ENCODE data around the gene AK8.

The AK8 gene

DNA sequence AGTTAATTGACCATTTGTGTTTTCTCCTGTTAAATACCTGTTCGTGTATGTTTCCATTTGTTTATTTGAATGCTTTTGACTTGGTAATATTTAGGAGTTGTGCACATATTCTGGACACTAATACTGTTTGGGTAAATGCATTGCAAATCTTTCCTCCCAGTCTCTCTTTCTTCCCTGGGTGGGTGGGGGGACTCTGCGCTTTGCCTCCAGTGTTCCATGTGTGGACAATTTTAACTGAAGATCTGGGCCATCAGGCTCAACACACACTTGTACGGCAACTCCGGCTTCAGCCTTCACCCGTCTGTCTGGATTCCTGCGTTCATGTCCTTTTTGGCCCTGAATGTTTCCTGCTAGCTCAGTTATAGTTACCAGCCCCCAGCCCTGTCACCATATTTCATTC lies 167.8 kb downstream of the AK8 start:
- DNase-seq = no peak

DNA sequence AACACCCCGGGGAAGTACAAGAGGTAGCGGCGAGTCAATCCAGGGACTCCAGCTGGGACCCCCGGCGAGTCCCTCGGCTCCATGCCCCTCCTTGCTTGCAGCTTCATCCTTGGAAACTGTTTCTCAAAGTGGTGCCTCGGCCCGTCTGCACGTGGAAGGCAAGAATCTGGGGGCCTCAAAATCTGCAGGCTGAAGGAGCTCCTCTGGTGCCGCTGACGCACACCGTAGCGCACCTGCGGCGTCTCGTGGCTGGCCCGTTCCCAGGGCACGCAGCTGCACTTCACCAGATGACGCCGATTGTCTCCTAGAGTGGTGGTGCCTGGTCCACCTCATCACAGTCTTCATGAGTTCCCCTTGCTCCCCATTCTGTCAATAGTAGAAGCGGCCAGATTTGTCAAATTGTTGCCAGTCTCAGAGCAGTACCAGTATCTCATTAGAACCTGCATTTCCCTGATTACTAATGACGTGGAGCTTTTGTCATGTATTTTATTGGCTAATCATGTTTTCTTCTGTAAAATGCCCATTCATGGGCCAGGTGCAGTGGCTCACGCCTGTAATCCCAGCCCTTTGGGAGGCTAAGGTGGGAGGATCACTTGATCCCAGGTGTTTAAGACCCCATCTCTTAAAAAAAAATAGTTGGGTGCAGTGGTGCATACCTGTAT lies 169.2 kb downstream of the AK8 start:
- DNase-seq = no peak

DNA sequence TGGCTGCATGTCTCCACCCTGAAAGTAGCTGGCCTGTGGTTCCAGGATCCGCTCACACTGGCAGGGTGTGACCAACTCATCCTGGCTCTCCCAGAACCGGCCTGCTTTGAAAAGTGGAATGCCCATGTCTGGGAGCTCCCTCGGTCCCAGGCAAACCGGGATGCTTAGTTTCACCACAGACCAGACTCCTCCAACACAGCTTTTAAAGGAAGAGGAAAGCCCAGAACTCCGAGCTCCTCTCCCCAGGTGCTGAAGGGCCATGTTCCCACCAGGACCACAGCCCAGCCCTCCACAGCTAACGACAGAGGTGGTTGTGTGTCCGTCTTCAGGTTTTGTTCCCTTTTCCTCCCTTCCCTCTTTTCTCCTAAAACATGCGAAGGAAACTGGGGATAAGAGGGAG lies 169.8 kb downstream of the AK8 start:
- no peak for DNase-seq

DNA sequence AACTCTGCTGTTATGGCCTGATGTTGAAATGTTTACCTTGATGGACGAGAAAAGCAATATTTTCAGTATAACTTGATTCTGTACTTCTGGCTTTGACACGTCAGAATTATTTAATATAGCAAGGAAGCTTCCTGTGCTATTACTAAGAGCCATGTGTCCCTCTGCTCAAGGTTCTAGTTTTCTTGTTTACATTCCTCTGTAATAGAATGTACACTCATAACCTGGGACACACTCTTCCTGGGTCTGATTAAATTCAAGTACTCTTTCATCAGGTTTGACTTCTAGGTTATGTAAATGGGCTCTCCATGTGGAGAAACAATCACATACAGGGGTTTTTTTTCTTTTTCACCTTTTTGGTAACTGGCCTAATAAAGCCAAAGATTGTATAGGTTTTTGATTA lies 174.7 kb downstream of the AK8 start:
- no peak for DNase-seq

DNA sequence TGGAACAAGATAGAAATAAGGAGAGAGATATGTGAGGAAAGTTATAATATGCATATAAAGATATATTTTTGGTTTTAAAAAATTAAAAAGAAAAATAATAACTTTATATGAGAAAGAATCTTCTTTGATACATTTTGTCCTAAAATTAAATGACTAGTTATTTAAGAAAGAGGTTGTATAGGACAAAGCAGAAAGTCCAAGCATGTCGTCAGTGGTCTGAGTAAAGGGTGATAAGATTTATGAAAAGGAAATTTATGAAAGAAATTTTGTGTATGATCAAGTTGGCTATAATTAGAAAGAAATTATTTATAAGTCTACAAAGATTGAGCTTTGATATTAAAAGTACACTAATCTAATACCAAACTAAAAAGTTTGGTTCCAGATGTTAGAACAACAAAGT lies 175.8 kb downstream of the AK8 start:
- no peak for DNase-seq

DNA sequence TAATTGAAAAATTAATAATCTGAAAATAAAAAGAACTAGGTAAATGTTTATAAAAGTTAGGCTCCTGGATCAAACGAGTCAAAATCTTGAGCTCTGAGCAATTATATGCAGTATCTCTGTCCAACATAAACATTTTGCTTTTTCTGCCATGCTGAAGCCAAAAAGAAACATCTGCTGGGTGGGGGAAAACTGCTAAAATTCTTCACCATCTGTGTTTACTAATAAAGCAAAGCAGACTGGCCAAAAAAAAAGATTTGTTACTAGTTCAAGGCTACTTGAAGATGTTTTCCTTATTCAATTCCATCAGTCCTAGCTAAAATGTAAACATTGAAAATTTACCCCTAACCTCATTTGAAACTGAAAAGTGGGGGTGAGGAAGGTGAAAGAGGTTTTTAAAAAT lies 178.1 kb downstream of the AK8 start:
- no peak for DNase-seq

DNA sequence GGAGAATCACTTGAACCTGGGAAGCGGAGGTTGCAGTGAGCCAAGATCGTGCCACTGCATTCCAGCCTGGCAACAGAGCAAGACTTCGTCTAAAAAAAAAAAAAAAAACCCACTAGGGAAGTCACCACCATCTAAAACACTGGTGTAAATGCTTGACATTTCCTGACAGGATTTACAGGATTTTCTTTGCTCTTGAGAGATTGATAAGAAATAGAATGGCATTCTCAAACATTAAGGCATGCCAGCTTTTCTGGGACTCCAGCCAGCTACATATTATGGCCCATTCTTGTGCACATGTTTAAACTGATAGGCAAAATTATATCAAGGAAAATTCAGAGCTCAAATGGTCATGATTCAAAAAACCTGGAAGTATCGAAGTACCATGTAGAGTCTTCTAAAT lies 179.1 kb downstream of the AK8 start:
- DNase-seq = no peak

DNA sequence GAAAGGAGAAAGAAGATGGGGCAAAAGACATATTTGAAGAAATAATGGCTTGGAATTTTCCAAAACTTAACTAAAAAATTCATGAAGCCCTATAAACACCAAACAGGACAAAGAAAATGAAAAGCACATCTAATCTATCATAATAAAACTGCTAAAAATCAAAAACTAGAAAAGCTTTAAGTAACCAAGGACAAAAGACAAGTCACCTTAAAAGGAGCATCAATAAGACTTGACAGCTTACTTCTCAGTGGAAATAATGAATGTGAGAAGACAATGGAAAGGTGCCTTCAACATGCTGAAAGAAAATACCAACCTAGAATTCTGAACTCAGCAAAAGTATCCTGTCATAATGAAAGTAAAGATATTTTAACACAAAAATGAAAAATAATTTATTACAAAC lies 180.9 kb downstream of the AK8 start:
- no peak for DNase-seq

DNA sequence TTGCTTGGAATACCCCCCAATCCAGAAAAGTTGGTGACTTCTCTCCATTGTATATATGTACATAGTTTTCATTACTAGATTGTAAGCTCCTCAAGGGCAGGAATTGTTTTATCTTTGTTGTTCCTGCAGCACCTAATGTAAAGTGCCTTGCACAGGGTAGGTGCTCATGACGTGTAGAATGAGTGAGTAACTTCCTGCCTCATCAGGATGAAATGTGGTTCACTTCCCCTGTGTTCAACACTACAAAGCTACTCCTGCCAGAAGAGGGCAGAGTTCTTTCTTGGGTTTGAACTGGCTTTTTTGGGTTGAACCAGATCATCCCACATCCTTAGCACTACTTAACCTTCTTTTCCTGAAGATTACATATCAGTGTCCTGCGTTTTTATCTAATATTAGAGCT lies 183.9 kb downstream of the AK8 start:
- no peak for DNase-seq

DNA sequence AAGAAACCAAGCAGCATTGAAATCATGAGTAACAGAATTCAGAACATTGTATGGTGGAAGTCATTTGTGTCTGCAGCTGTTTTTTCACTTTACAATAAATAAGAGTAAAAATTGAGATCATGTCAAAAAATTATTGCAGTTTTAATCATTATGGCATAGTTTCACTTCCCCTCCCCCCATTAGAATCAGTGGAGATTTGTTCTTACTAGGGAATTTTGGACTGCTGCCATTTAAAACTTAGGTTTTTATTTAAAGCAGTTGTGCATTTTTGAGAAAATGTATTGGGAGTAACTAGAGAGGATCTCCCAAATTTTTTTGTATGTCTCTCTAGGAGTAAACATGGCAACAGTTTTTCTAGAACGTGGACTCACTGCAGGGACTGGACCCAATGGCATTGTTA lies 187.4 kb downstream of the AK8 start:
- DNase-seq = no peak

DNA sequence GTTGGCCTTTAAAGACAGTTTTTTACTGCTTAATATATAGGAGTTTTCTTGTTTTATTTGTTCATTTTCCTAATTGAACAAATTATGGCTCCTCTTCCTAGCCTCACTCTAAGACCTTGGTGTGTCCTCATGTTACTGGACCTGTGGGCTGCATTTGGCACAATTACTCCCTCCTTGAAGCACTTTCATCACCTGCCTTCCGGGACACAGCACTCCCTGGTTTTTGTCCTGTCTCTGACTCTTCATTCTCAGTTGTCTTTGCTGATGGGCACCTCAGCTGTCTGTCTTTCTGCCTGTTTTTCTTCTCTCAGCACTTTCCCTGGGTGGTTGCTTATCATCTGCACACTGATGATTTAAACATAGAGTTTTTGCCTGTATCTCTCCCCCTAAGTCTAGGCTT lies 194.2 kb downstream of the AK8 start:
- DNase-seq = no peak

DNA sequence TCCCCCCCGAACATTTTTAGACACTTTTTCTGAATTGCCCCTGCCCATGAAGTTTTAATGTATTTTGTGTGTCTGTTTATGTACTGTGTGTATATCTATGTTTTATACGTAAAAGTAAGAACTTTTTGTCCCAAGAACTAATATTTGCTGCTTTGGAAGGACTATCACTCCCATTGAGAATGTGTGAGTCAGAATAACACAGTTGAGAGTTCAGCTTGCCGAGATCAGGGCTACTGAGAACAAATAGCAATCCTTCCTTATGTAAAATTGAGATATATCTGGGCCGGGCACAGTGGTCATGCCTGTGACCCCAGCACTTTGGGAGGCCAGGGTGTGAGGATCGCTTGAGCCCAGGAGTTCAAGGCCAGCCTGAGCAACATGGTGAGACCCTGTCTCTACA lies 196.5 kb downstream of the AK8 start:
- no peak for DNase-seq

DNA sequence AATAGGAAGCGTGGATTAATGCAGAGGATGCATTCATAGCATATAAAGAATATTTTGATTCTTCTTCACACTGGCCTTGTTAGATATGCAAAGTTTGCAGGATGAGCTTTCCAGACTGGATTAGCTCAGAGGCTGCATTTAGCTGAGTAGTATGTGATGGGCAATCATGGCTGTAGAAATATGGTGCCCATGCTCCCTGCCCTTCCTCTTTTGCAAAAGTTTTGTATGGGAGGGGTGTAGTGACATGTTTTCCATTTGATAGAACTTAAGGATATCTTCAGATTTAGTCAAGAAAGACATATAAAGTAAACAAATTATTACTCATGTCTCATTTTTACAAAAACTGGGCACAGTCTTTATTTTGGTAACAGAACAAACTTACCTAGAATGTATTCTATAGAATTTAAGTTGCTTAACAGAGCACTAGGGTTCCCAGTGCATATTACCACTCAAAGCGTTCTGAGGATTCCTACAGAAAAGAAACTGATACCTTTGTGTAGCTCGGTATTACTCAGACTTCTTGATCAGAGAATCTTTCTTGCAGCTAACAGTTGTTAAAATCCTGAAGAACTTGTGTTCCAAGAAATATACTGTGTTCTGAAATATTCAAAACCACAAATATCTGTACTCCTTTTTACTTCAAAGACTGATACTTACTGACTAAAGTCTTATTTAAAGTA lies 198.0 kb downstream of the AK8 start:
- DNase-seq = no peak

DNA sequence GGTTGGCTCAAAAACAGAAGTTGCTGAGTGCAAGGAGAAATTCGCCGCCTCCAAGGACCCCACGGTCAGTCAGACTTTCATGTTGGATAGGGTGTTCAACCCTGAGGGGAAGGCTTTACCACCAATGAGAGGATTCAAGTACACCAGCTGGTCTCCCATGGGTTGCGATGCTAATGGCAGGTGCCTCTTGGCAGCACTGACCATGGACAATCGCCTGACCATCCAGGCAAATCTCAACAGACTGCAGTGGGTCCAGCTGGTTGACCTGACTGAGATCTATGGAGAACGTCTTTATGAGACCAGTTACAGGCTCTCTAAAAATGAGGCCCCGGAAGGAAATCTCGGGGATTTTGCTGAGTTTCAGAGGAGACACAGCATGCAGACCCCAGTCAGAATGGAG lies 200.1 kb downstream of the AK8 start:
- no peak for DNase-seq
